Epidermal melanocyte (primary cell): ENCODE data around the gene FXYD6.
"Not testable (repeated sequence)": the region's sequence is repeated elsewhere in the genome, so short reads cannot be mapped to it uniquely, and the experiment has no call there.

Experiments
- DNase-seq: peaks from one replicate; pipeline ENCODE4 v3.0.0; 2011; ENCODE audit warnings: low spot score; ENCODE audit not compliant: insufficient read length

Gene FXYD6

DNA sequence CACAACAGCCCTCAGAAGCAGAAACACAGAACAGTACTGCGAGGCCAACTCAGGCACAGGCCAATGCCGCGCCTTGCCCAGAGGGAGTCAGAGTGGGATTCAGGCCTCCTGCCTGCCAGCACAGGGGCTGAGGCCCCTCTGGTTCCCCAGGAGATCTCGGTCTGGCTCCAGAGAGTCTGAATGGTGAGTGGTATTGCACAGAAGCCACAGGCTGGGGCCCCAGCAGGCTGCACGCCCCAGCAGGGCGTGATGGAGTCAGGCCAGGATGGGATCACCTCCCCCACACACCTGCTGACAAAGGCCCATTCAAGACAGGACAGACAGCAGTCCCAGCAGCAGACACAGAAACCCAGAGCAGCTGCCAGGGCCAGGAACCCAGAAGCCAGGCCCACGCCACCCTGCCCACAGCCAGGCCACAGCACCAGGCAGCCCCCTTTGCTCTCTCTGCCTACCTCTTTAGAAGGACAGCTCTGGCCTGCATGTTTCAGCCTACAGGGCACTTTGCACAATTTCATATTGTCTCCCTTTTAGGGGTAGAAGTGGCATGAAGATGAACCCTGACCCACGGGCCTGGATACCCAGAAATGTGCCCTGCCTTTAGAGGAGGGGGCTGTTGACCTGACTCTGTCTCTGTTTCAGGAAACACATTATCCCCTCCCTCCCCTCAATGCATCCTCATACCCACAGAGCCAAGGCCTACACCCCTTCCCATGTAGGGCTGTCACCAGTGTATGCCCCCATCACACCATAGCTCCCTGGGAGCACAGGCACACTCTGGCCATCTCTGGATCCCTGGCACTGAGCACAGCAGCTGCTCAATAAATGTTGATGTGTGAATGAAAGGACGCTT lies 6.1 kb downstream of the FXYD6 start:
- DNase-seq: no peak

DNA sequence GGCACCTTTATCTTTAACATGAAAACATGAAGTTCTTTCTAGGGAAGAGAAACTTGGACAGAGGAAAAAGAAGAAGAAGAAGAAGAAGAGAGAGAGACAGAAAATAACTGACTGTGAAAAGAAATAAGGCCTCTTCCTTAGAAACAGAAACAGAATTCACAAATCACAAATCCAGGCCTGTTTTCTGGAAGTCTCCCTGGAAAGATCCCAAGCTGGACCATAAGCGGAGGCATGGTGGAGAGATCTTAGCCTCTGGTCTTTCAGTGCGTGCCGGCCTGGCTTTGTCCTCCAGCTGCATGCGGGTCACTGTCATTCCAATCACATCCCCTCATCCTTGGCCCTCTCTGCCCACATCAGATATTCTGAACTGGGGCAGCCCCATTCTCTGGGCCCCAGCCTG lies 6.9 kb downstream of the FXYD6 start:
- DNase-seq: no peak

GRCh38 chr11:117868815-117869561 lies 7.5 kb downstream of the FXYD6 start:
- no peak for DNase-seq

GRCh38 chr11:117868088-117868487 lies 8.4 kb downstream of the FXYD6 start:
- no peak for DNase-seq

GRCh38 chr11:117866526-117866925 lies 9.9 kb downstream of the FXYD6 start:
- DNase-seq: no peak

DNA sequence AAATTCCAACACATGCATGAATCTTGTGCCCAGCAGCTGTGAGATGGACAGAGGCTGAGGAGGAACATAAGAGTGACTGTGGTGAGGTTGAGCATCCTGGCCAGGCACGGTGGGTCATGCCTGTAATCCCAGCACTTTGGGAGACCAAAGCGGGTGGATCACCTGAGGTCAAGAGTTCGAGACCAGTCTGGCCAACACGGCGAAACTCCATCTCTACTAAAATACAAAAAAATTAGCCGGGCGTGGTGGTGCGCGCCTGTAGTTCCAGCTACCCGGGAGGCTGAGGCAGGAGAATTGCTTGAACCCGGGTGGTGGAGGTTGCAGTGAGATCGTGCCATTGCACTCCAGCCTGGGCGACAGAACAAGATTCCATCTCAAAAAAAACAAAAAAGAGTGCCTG lies 10.9 kb downstream of the FXYD6 start:
- DNase-seq: not testable (repeated sequence)

GRCh38 chr11:117863383-117863782 lies 13.1 kb downstream of the FXYD6 start:
- no peak for DNase-seq

GRCh38 chr11:117862753-117863152 lies 13.7 kb downstream of the FXYD6 start:
- no peak for DNase-seq

DNA sequence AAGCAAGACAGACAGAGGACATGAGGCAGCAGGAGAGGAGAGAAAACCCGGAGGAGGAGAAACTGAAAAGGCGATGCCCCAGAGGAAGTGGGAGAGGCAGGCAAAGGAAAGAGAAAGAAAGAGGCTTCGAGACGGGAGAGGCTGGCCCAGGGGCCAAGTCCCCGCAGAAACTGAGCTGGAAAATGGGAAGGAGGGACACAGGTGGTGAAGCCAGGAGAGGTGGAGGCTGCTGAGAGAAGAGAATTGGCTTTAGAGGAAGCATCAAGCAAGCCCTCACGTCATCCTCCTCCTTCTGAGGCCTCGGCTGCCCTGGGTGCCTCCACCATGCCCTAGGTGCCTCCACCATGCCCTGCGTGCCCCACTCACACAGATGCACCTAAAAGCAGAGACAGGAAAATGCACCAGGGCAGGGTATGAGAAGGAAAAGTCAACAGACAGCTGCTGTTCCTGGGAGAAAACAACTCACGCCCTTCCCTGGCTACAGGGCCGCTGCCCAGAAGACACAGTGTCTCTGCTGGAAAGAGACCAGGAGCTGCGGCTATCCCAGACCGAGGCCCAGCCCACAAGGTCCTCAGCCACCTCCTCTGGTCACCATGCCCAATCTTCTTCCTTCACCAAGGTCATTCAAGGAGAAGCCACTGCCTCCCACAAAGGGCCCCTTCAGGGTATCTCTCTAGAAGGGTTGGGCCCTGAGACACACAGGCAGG lies 14.3 kb downstream of the FXYD6 start:
- no peak for DNase-seq

DNA sequence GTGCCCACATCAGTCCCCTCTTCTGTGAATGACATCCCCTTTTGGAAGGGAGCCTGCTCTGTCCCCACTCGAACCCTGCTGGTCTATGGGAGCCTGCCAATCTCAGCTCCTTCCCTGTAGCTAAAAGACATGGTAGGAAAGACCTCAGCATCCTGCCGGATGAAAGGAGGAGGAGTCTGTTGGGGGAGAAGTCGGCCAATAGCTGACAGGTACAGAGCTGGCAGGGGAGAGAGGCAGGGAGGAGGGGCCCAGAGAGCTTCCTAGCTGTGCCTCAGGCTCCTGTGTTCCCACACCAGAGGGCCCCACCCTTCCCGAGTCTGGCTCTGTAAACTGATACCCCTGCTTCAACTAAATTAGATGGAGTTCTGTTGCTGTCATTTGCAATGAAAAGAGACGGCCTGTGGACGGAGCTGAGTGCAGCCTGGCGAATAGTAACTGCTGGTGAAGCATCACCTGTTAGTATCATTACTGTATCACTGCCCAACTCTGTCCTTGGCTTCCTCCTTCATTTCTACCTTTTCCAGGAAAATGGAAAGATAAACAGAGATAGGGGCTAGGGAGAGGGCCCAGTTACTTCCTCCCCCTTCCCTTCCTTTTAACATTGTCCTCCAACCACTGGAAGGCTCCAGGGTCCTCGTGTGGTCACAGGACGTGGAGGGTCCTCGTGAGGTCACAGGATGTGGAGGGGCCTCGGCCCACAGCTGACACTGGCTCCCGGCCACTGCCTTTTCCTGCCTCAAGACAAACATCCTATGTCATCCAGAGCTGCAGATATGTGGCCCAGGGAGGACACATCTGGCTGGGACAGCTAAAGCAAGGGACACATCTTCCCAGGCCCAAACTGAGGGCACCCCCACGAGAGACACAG lies 15.1 kb downstream of the FXYD6 start:
- DNase-seq: no peak

- DNase-seq: no peak
These were observed 16.3 kb downstream of the FXYD6 start for GRCh38 chr11:117860139-117860538.

GRCh38 chr11:117859488-117860112 lies 16.9 kb downstream of the FXYD6 start:
- DNase-seq: no peak

GRCh38 chr11:117859061-117859460 lies 17.4 kb downstream of the FXYD6 start:
- DNase-seq: no peak

- DNase-seq: no peak
These were observed 18.6 kb downstream of the FXYD6 start for GRCh38 chr11:117857734-117858414.

DNA sequence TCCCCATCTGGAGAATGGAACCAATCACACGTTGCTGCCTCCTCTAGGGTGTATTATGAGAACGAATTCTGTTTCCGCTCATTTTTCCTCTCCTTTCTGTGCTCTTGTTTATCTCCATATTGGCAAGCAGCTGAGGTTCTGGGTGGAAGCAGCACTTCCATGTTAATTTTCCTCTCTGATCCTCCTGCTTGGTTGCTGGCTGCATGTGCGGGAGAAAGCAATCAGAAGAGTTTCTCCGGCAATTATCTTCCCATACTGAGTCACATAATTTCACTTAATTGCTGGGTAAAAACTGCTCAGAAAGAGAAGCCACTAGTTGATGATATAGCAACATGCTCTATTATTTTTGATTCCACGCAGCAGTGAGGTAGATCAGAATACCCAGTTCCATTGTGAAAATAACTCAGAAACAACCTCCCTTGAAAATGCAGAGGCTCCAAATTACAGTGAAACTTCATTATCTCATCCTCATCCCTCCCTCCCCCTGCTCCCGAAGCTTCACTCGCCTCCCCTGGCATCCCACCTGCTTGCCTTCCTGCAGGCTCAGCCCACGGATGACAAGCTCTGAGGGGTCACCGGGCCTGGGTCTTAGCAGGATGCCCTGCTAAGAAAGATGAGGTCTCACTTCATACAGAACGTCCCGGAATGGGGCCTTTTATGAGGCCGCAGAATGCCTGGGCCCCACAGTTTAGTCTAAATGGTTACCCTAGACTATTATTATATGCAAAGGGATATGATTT lies 20.4 kb downstream of the FXYD6 start:
- no peak for DNase-seq

DNA sequence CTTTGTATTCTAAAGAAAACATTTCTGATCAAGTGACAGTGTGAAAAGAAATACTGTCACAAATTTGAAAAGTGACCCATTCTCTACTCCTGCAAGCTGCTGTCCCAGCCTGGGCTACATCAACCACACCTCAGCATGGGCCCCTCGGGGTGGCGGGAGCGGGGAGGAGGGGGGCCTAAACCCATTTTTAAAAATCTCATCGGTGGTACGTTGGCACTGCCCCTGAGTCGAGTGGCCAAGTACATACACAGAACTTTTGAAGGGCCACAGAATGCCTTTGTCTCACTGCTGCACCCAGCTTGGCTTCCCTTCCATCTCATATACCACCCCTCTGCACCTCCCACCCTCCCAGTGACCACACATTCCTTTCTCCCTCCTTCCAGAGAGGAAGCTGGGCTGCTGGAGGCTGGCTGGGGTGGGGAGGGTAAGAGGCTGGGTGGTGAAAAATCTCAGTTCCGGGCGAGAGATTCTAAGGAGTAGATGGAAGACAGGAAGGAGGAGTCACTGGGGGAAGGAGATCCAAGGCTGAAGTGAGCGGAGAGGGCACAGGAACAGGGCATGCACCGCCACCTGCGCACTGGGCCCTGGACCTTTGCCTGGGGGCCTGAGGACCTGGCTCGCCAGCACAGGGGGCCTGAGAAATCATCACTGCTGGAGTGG lies 21.1 kb downstream of the FXYD6 start:
- no peak for DNase-seq

DNA sequence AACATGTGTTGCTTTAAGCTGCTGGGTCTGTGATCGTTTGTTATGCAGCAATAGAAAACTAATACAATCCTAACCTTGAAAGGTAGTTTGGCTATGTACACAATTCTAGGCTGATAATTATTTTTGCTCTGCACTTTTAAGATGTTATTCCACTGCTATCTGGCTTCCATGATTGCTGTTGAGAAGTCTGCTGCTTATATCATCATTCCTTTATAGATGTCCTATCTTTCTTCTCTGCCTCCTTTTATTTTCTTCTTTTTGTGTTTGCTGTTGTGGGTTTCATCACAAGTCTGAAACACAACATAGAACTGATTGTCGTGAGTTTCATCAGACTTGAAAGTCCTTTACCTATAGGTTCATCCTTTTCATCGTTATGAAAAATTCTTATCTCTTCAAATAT lies 24.1 kb downstream of the FXYD6 start:
- DNase-seq: no peak

GRCh38 chr11:117851852-117852251 lies 24.6 kb downstream of the FXYD6 start:
- no peak for DNase-seq

DNA sequence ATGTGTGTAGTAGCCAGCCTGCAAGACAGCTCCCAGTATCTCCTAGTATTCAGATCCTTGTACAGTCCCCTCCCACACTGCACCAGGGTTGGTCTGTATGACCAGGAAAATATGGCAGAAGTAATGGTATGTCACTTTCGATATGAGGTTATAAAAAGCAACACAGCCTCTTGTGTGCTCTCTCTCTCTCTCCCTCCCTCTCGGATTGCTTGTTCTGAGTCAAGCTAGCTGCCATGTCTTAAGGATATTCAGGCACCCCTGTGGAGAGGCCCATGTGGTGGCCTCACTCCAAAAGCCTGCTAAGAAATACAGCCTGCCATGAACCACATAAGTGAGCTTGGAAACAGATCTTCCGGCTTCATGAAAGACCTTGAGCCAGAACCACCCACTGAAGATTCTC lies 25.4 kb downstream of the FXYD6 start:
- no peak for DNase-seq
